SJSA1 (cell line): ENCODE measurements around the gene SUPT20HL2. TPM values are rescaled to one million over a fixed set of nuclear protein-coding genes. Genes with fewer than 3 reads are reported as not detected.
A peak's percentile ranks its signal among the peaks of the same experiment; 100 is the strongest.
"Not testable (repeated sequence)": the region's sequence is repeated elsewhere in the genome, so short reads cannot be mapped to it uniquely, and the experiment has no call there.

Experiments used
- DNase-seq, 2 experiments: peaks; one replicate each; pipeline ENCODE4 v3.0.0-alpha.2; 2015 to 2020; ENCODE audit warnings: low spot score in 2 of 2, low read depth in 1 of 2
- H3K27ac ChIP-seq: fragments of 250-450 bp; sonication (Bioruptor Pico); 2 replicates; pipeline ENCODE4 v1.5.1; 2020; ENCODE audit warnings: mild to moderate bottlenecking, moderate library complexity
- H3K27me3 ChIP-seq: fragments of 250-450 bp; sonication (Bioruptor Pico); replicated peaks from 2 replicates; pipeline ENCODE4 v1.5.1; 2020; ENCODE audit warnings: mild to moderate bottlenecking, moderate library complexity
- H3K36me3 ChIP-seq: fragments of 250-450 bp; sonication (Bioruptor Pico); 2 replicates; pipeline ENCODE4 v1.5.1; 2020; ENCODE audit warnings: mild to moderate bottlenecking
- H3K4me1 ChIP-seq: fragments of 250-450 bp; sonication (Bioruptor Pico); replicated peaks from 2 replicates; pipeline ENCODE4 v1.6.1; 2021; ENCODE audit warnings: mild to moderate bottlenecking
- H3K4me3 ChIP-seq: fragments of 250-450 bp; sonication (Bioruptor Pico); 2 replicates; pipeline ENCODE4 v1.5.1; 2020; ENCODE audit warnings: mild to moderate bottlenecking
- H3K9me3 ChIP-seq: fragments of 250-450 bp; sonication (Bioruptor Pico); replicated peaks from 2 replicates; pipeline ENCODE4 v1.5.1; 2020; ENCODE audit warnings: mild to moderate bottlenecking
- total RNA-seq: library from RNA; depleted of rRNA; stranded (reverse); fragments of >200 nt; shearing (Covaris generic); gene quantifications from 2 replicates; pipeline ENCODE4 v1.2.3, GENCODE V29; 2014; rRNA removed

Gene SUPT20HL2
- total RNA-seq, result not detected in 2 replicates

- Histone ChIP-seq H3K27ac (no peak within 1 kb of the TSS), H3K27me3 (no peaks in the 10 kb centered on the region), H3K9me3 (no peaks in the 10 kb centered on the region), H3K36me3 (no peaks in the 10 kb centered on the region), H3K4me1 (no peaks in the 10 kb centered on the region), H3K4me3 (no peak within 1 kb of the TSS)
- no peak for DNase-seq
Measured at GRCh38 chrX:24314019-24314635, at the start of gene SUPT20HL2. Gene SUPT20HL2 (minus strand): TSS chrX:24314069. CDS start chrX:24313315, 754 bp downstream.

- not testable (repeated sequence) for H3K27ac ChIP-seq, H3K4me3 ChIP-seq, DNase-seq, H3K9me3 ChIP-seq, H3K27me3 ChIP-seq, H3K4me1 ChIP-seq, H3K36me3 ChIP-seq
Measured at GRCh38 chrX:24362089-24362745, 48.3 kb upstream of the SUPT20HL2 start.

GRCh38 chrX:24360272-24360671 lies 46.4 kb upstream of the SUPT20HL2 start, which contains the start of gene SUPT20HL1:
Gene SUPT20HL1 (plus strand): TSS chrX:24360639. CDS start chrX:24362761, 2,122 bp downstream.
- Histone ChIP-seq H3K27me3 (no peaks in the 10 kb centered on the region), H3K27ac (no peak within 1 kb of the TSS), H3K36me3 (no peaks in the 10 kb centered on the region), H3K4me3 (no peak within 1 kb of the TSS), H3K4me1 (no peaks in the 10 kb centered on the region), H3K9me3 (no peaks in the 10 kb centered on the region)
- DNase-seq, result no peak

GRCh38 chrX:24357106-24357505 lies 43.2 kb upstream of the SUPT20HL2 start:
- H3K27ac ChIP-seq, result no peak overlapping the region
- H3K9me3 ChIP-seq, result no peaks in the 10 kb centered on the region
- no peak overlapping the region for H3K4me3 ChIP-seq
- no peak for DNase-seq
- no peaks in the 10 kb centered on the region for H3K27me3 ChIP-seq
- no peaks in the 10 kb centered on the region for H3K36me3 ChIP-seq
- no peaks in the 10 kb centered on the region for H3K4me1 ChIP-seq

GRCh38 chrX:24355095-24355494 lies 41.2 kb upstream of the SUPT20HL2 start:
- H3K4me1 ChIP-seq, result no peaks in the 10 kb centered on the region
- no peaks in the 10 kb centered on the region for H3K36me3 ChIP-seq
- no peaks in the 10 kb centered on the region for H3K9me3 ChIP-seq
- DNase-seq, result no peak
- H3K4me3 ChIP-seq, result no peak overlapping the region
- no peak overlapping the region for H3K27ac ChIP-seq
- H3K27me3 ChIP-seq, result no peaks in the 10 kb centered on the region

GRCh38 chrX:24350217-24350616 lies 36.3 kb upstream of the SUPT20HL2 start:
- Histone ChIP-seq H3K27ac (no peak overlapping the region), H3K9me3 (no peaks in the 10 kb centered on the region), H3K36me3 (no peaks in the 10 kb centered on the region), H3K4me3 (no peak overlapping the region), H3K27me3 (no peaks in the 10 kb centered on the region), H3K4me1 (no peaks in the 10 kb centered on the region)
- DNase-seq, result no peak

GRCh38 chrX:24347881-24348280 lies 34.0 kb upstream of the SUPT20HL2 start:
- Histone ChIP-seq H3K36me3 (no peaks in the 10 kb centered on the region), H3K4me1 (no peaks in the 10 kb centered on the region), H3K4me3 (no peak overlapping the region), H3K27me3 (no peaks in the 10 kb centered on the region), H3K9me3 (no peaks in the 10 kb centered on the region), H3K27ac (no peak overlapping the region)
- DNase-seq, result no peak

GRCh38 chrX:24343719-24344118 lies 29.9 kb upstream of the SUPT20HL2 start:
- Histone ChIP-seq H3K27me3 (no peaks in the 10 kb centered on the region), H3K4me1 (no peaks in the 10 kb centered on the region), H3K27ac (no peak overlapping the region), H3K9me3 (no peaks in the 10 kb centered on the region), H3K4me3 (no peak overlapping the region), H3K36me3 (no peaks in the 10 kb centered on the region)
- no peak for DNase-seq

GRCh38 chrX:24341795-24342194 lies 27.9 kb upstream of the SUPT20HL2 start:
- Histone ChIP-seq H3K4me1 (no peaks in the 10 kb centered on the region), H3K9me3 (no peaks in the 10 kb centered on the region), H3K27ac (no peak overlapping the region), H3K27me3 (no peaks in the 10 kb centered on the region), H3K4me3 (no peak overlapping the region), H3K36me3 (no peaks in the 10 kb centered on the region)
- no peak for DNase-seq

GRCh38 chrX:24340501-24340900 lies 26.6 kb upstream of the SUPT20HL2 start:
- Histone ChIP-seq H3K27ac (no peak overlapping the region), H3K4me3 (no peak overlapping the region), H3K27me3 (no peaks in the 10 kb centered on the region), H3K9me3 (no peaks in the 10 kb centered on the region), H3K36me3 (no peaks in the 10 kb centered on the region), H3K4me1 (no peaks in the 10 kb centered on the region)
- no peak for DNase-seq

GRCh38 chrX:24339911-24340310 lies 26.0 kb upstream of the SUPT20HL2 start:
- DNase-seq, result no peak
- H3K4me3 ChIP-seq, result no peak overlapping the region
- H3K4me1 ChIP-seq, result no peaks in the 10 kb centered on the region
- H3K9me3 ChIP-seq, result no peaks in the 10 kb centered on the region
- no peaks in the 10 kb centered on the region for H3K36me3 ChIP-seq
- H3K27ac ChIP-seq, result no peak overlapping the region
- H3K27me3 ChIP-seq, result no peaks in the 10 kb centered on the region

- no peaks in the 10 kb centered on the region for H3K4me1 ChIP-seq
- H3K9me3 ChIP-seq, result no peaks in the 10 kb centered on the region
- H3K27ac ChIP-seq, result no peak overlapping the region
- no peaks in the 10 kb centered on the region for H3K27me3 ChIP-seq
- H3K4me3 ChIP-seq, result no peak overlapping the region
- DNase-seq, result peak in 1 of 2 experiments; percentile 1
- H3K36me3 ChIP-seq, result no peaks in the 10 kb centered on the region
Measured at GRCh38 chrX:24335871-24336270, 22.0 kb upstream of the SUPT20HL2 start.

GRCh38 chrX:24334461-24334860 lies 20.6 kb upstream of the SUPT20HL2 start:
- Histone ChIP-seq H3K4me1 (no peaks in the 10 kb centered on the region), H3K9me3 (no peaks in the 10 kb centered on the region), H3K27me3 (no peaks in the 10 kb centered on the region), H3K4me3 (no peak overlapping the region), H3K27ac (no peak overlapping the region), H3K36me3 (no peaks in the 10 kb centered on the region)
- DNase-seq, result no peak

- DNase-seq, result no peak
- H3K36me3 ChIP-seq, result no peaks in the 10 kb centered on the region
- no peak overlapping the region for H3K27ac ChIP-seq
- no peaks in the 10 kb centered on the region for H3K4me1 ChIP-seq
- no peaks in the 10 kb centered on the region for H3K27me3 ChIP-seq
- H3K9me3 ChIP-seq, result no peaks in the 10 kb centered on the region
- H3K4me3 ChIP-seq, result no peak overlapping the region
Measured at GRCh38 chrX:24333371-24333770, 19.5 kb upstream of the SUPT20HL2 start.
